HG03432 (cell line): ENCODE data around the gene COL17A1.

Experiments used
- ATAC-seq: cut with Tn5 transposase; IDR thresholded peaks from one replicate; pipeline ENCODE4 v1.9.1; 2021; ENCODE audit warnings: mild to moderate bottlenecking, moderate library complexity; ENCODE audit not compliant: unreplicated experiment

Gene COL17A1

GRCh38 chr10:104098358-104098925 is 12.8 kb upstream of the COL17A1 start:
- no peak for ATAC-seq

- no peak for ATAC-seq
Measured at GRCh38 chr10:104096692-104097091, 11.0 kb upstream of the COL17A1 start.

DNA sequence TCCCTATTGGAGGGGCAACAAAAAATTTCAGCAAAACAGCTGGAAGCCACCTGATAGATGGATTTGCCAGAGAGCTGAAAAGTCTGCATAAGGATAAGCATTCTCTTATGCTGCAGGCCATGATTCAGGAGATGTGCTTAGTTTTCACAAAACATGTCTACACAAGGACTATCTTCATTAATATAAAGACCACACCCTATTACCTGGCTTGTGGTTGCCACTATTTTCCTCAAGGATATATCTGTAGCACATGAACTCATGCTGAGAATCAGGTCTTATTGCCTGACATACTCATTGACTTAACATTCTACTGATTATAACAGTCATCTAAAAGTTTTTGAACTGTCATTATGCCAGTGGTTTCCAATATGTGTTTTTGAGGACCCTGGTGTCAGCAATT is 7.1 kb upstream of the COL17A1 start:
- no peak for ATAC-seq

- ATAC-seq = no peak
Measured at GRCh38 chr10:104090611-104091010, 4.9 kb upstream of the COL17A1 start.

DNA sequence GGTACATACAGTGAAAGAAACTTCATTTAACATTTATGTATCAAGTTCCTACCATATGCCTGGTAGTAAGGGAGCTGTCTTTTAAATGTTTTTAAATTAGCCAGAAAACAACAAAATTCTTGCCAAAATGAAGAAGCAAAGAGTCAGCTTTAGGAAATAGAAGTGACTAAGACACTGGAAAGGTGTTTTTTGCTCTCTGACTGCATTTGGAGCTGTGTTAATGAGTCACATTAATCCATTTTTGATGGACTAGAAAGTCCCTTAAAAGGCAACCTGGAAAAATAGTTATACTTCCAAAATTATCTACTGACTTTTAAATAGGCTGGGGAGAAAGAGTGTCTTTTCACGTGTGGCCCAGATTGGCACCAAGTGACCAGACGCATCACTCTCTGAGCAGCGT is 3.9 kb upstream of the COL17A1 start:
- no peak for ATAC-seq

DNA sequence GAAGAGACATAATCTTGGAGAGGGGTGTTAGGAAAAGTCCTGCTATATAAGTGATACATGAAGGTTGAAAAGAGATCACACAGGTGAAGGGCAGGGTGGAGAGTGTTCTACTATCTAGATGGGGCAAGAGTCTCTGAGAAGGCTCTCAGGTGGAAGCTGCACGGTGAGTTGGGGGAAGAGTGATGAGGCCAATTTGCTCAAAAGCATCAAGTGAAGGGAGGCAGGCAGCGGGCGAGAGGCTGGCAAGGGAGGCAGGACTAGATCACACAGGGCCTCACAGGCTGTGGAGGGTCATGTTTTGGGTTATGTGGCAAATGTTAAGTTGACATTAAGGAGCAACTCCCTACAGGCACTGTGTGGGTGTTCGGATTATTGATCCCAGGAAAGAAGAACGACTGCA is 2.6 kb upstream of the COL17A1 start:
- ATAC-seq = no peak

DNA sequence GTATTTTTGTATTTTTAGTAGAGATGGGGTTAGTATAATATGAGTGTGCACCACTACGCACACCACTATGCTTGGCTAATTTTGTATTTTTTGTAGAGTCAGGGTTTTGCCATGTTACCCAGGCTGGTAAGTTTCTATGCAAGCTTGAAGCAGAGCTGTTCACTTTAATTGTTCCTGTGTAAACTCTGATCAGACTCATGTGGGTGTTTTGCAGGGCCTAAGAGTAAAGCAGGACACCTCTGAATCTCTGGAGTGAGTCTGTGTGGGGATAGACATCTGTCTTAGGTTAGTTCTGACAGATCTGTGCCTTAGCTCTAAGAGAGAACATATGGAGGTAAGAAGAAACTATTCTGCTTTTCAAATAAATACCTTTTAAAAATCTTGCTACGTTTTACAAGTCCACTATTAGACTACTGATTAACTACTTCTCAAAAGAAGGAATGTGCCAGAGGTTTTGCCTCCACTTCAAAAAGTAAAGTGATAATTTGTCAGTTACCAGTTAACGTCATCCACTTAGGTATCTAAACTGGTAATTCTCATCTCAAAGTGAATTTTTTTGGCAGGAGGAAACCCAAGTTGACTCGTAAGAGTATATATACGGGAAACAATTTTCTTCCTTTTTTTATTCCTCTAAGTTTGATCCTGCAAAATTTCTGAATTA is 1.1 kb downstream of the COL17A1 start:
- no peak for ATAC-seq

DNA sequence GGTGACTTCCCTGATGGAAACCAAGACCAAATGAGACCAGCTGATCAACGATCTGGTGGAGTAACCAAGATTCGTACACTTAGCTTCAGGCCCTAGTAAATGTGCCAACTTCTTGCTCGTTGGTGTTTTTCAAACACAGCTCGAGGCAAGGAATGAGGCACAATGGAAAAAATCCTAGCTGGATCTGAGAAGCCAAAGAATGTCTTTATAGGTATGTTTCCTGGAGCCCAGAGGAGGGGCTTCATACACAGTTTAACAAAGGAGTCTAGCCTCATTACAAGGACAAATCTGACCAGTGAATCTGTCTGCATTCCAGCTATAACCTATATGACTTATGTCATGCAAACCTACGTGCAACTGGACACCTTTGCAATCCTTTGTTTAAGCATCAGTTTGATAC is 3.7 kb downstream of the COL17A1 start:
- no peak for ATAC-seq

DNA sequence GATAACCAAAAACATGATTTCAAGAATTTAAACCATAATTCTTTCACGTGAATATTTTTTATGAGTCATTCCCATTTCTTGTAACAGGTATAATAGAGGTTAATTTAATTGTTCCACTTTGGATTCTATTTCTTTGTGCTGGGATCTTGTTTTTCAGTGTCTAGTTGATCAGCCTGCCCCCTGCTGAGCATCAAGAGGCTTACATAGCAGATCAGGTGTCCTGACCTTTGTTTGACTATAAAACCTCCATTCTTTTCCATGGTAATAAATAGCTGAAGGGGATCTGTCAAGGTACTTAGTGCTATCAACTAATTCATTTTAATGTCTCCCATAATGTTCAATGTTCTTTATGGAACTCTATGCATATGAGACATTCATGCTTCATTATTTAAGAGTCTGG is 4.9 kb downstream of the COL17A1 start:
- ATAC-seq = no peak

GRCh38 chr10:104077663-104078151 is 8.0 kb downstream of the COL17A1 start:
- ATAC-seq = no peak

DNA sequence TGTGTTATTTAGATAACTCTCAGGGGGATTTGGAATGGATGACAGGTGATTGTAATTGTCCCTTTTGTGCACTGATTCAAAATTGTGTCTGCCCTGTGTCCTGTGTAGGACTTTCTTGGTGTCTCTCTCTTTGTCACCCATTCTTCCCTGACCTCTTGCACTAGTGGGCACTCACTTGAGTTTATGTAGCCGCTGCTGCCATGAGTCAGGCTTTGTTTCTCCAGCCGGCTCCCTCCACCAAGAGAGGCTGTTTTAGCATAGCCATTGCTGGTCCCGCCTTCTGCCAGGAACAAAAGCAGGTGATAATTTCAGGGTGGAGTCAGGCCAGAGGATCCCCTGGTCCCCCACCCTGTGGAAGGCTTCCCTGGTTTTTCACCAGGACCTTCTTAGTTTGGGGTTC is 8.4 kb downstream of the COL17A1 start:
- no peak for ATAC-seq

GRCh38 chr10:104076743-104077160 is 8.9 kb downstream of the COL17A1 start:
- no peak for ATAC-seq

GRCh38 chr10:104074505-104074904 is 11.2 kb downstream of the COL17A1 start:
- ATAC-seq = no peak

DNA sequence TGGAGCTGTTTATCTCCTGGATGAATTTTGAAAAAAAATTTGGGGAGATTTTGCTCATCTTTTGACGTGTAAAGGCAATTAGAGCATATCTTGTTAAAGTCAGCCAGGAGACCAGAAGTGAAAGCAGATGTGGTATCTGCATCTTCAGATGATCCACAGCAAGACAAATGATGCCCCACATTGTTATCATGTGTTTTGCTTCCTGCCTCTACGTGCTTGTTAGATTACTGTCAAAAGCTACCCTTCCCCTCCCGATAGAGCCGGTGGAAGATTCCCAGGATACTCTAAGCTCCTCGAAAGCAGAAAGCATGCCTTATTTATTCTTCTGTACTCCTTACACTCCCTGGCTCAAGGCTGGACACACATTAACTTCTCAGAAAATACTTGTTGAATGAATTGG is 12.9 kb downstream of the COL17A1 start:
- no peak for ATAC-seq

DNA sequence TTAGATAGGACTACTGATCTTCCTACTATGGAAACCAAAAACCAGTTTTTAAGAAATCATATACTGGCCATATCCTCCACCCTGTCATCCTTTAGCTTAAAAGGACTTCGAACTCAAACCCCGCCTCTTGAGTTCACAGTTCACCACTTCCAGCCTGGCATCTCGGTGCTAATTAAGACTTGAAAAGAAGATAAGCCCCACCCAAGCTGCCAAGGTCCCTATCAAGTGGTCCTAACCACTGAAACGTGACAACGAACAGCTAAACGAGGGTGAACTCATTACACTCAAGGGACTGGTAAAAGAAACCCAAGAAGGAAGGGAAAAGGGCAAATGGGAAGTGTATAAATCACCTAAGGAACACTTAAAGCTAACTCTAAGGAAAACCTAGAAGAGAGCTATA is 16.1 kb downstream of the COL17A1 start:
- no peak for ATAC-seq

GRCh38 chr10:104067525-104067924 is 18.2 kb downstream of the COL17A1 start:
- ATAC-seq = no peak

DNA sequence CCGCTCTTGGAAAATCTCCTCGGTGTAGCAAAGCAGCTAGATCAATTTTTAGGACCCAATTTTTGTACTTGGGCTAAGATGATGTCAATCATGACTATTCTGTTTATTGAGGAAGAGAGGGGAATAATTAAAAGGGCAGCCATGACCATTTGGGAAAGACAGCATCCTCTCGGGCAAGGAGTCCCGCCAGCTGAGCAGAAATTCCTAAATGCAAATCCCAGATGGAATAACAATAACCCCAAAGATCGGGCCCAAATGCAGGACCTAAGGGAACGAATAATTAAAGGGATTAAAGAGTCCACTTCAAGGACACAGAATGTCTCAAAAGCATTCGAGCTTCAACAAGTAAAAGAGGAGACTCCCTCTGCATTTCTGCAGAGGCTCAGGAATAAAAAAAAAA is 18.7 kb downstream of the COL17A1 start:
- ATAC-seq = no peak

- no peak for ATAC-seq
Measured at GRCh38 chr10:104065748-104066147, 19.9 kb downstream of the COL17A1 start.

- no peak for ATAC-seq
Measured at GRCh38 chr10:104061196-104061595, 24.5 kb downstream of the COL17A1 start.

DNA sequence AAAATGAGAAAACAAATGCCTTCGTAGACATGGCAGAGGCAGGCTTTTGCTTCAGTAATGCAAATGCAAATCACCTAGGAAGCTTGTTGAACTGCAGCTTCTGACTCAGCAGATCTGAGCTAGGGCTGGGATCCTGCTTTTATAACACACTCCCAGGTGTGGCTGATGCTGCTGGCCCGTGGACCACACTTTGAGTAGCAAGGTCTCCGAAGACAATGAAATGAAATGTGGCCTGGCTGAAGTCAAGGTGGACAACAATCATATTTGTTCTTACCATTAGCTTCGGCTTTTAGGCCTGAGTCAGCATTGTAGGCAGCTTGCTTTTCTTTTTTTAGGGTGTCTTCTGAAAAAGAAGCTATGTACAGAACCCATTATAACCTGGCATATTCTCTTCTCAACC is 26.3 kb downstream of the COL17A1 start:
- ATAC-seq = no peak

GRCh38 chr10:104057717-104058116 is 28.0 kb downstream of the COL17A1 start:
- no peak for ATAC-seq

GRCh38 chr10:104056619-104057273 is 28.9 kb downstream of the COL17A1 start:
- ATAC-seq = no peak
